H9 (cell line): ENCODE data around the gene POLE3. TPM values are rescaled to one million over a fixed set of nuclear protein-coding genes. Genes with fewer than 3 reads are reported as not detected.

ENCODE experiments used
- DNase-seq: peaks from one replicate; pipeline ENCODE4 v3.0.0-alpha.2; 2017
- H2AFZ ChIP-seq: one replicate; pipeline ENCODE4 v1.6.1; 2013; ENCODE audit warnings: mild to moderate bottlenecking, low read length, control low read depth, moderate library complexity
- H2AK5ac ChIP-seq: 2 replicates; pipeline ENCODE4 v1.6.1; 2013; ENCODE audit warnings: low read length, control low read depth, mixed read lengths; ENCODE audit not compliant: insufficient read length
- H2BK120ac ChIP-seq: one replicate; pipeline ENCODE4 v1.6.1; 2013; ENCODE audit warnings: low read depth, mild to moderate bottlenecking, low read length, control low read depth, inconsistent platforms; ENCODE audit not compliant: poor library complexity, severe bottlenecking
- H2BK12ac ChIP-seq: 2 replicates; pipeline ENCODE4 v1.6.1; 2013; ENCODE audit warnings: low read length, control low read depth, mixed read lengths, low read depth; ENCODE audit not compliant: insufficient read length
- H2BK15ac ChIP-seq: 2 replicates; pipeline ENCODE4 v1.6.1; 2013; ENCODE audit warnings: low read depth, low read length, control low read depth
- H2BK20ac ChIP-seq: one replicate; pipeline ENCODE4 v1.6.1; 2013; ENCODE audit warnings: low read depth, mild to moderate bottlenecking, low read length, control low read depth, inconsistent platforms; ENCODE audit not compliant: poor library complexity, severe bottlenecking
- H2BK5ac ChIP-seq: 2 replicates; pipeline ENCODE4 v1.6.1; 2013; ENCODE audit warnings: low read length, control low read depth, mixed read lengths; ENCODE audit not compliant: insufficient read length
- H3K14ac ChIP-seq: 2 replicates; pipeline ENCODE4 v1.6.1; 2013; ENCODE audit warnings: low read length, control low read depth; ENCODE audit not compliant: insufficient read depth
- H3K18ac ChIP-seq: 2 replicates; pipeline ENCODE4 v1.6.1; 2013; ENCODE audit warnings: low read depth, mild to moderate bottlenecking, mixed read lengths, low read length, control low read depth; ENCODE audit not compliant: insufficient read length
- H3K23ac ChIP-seq: 2 replicates; pipeline ENCODE4 v1.6.1; 2013; ENCODE audit warnings: low read length, control low read depth, mixed read lengths, low read depth; ENCODE audit not compliant: insufficient read length
- H3K23me2 ChIP-seq: 2 replicates; pipeline ENCODE4 v1.6.1; 2013; ENCODE audit warnings: low read depth, mild to moderate bottlenecking, mixed read lengths, low read length, control low read depth; ENCODE audit not compliant: insufficient read length, poor library complexity, severe bottlenecking
- H3K27ac ChIP-seq: 2 replicates; pipeline ENCODE4 v1.5.1; 2013; ENCODE audit warnings: low read length, control low read depth, mixed read lengths, low read depth; ENCODE audit not compliant: insufficient read length
- H3K27me3 ChIP-seq: 2 replicates; pipeline ENCODE4 v1.6.1; 2013; ENCODE audit warnings: low read length, control low read depth, inconsistent platforms; ENCODE audit not compliant: insufficient read depth
- H3K4ac ChIP-seq: 2 replicates; pipeline ENCODE4 v1.6.1; 2013; ENCODE audit warnings: low read depth, mild to moderate bottlenecking, control low read depth, inconsistent platforms, low read length, moderate library complexity
- H3K4me1 ChIP-seq: 2 replicates; pipeline ENCODE4 v1.6.1; 2013; ENCODE audit warnings: low read length, control low read depth, inconsistent platforms; ENCODE audit not compliant: insufficient read depth
- H3K4me2 ChIP-seq: 2 replicates; pipeline ENCODE4 v1.6.1; 2013; ENCODE audit warnings: low read length, control low read depth, mixed read lengths; ENCODE audit not compliant: insufficient read length, insufficient read depth
- H3K56ac ChIP-seq: 2 replicates; pipeline ENCODE4 v1.6.1; 2013; ENCODE audit warnings: low read depth, mild to moderate bottlenecking, mixed read lengths, low read length, control low read depth; ENCODE audit not compliant: insufficient read length
- H3K79me1 ChIP-seq: 2 replicates; pipeline ENCODE4 v1.6.1; 2013; ENCODE audit warnings: low read depth, mild to moderate bottlenecking, moderate library complexity, low read length, control low read depth, inconsistent platforms; ENCODE audit not compliant: insufficient read depth, poor library complexity, severe bottlenecking
- H3K79me2 ChIP-seq: 2 replicates; pipeline ENCODE4 v1.6.1; 2013; ENCODE audit warnings: low read length, control low read depth, inconsistent platforms; ENCODE audit not compliant: insufficient read depth
- H3K9ac ChIP-seq: 2 replicates; pipeline ENCODE4 v1.6.1; 2013; ENCODE audit warnings: low read length, control low read depth, mixed read lengths; ENCODE audit not compliant: insufficient read length; ENCODE audit errors: extremely low read depth
- H3K9me3 ChIP-seq: one replicate; pipeline ENCODE4 v1.6.1; 2013; ENCODE audit warnings: low read depth, low read length, inconsistent platforms; ENCODE audit not compliant: control insufficient read depth
- H3T11ph ChIP-seq: one replicate; pipeline ENCODE4 v1.6.1; 2013; ENCODE audit warnings: mild to moderate bottlenecking, low read length, control low read depth, inconsistent platforms
- H4K20me1 ChIP-seq: one replicate; pipeline ENCODE4 v1.6.1; 2013; ENCODE audit not compliant: control insufficient read depth, insufficient read length, insufficient read depth
- H4K5ac ChIP-seq: 2 replicates; pipeline ENCODE4 v1.6.1; 2013; ENCODE audit warnings: low read depth, mild to moderate bottlenecking, mixed read lengths, low read length, control low read depth; ENCODE audit not compliant: insufficient read length
- H4K8ac ChIP-seq: replicated peaks from 2 replicates; pipeline ENCODE4 v1.6.1; 2013; ENCODE audit warnings: low read length, control low read depth, mixed read lengths, low read depth; ENCODE audit not compliant: insufficient read length
- H4K91ac ChIP-seq: 2 replicates; pipeline ENCODE4 v1.6.1; 2013; ENCODE audit warnings: low read depth, mild to moderate bottlenecking, moderate library complexity, mixed read lengths, low read length, control low read depth; ENCODE audit not compliant: insufficient read length
- H3K27ac Mint-ChIP-seq, 3 experiments: 2 replicates in 2 of 3; 3 replicates in 1 of 3; pipeline ENCODE4 v1.8.0; 2020 to 2021; ENCODE audit warnings: mixed read lengths in 3 of 3, mild to moderate bottlenecking in 1 of 3, moderate library complexity in 1 of 3
- H3K27me3 Mint-ChIP-seq: 2 replicates; pipeline ENCODE4 v1.8.0; 2021; ENCODE audit warnings: low read depth, mild to moderate bottlenecking, moderate library complexity, mixed read lengths
- H3K36me3 Mint-ChIP-seq, 3 experiments: 2 replicates in 2 of 3; 3 replicates in 1 of 3; pipeline ENCODE4 v1.8.0; 2020 to 2021; ENCODE audit warnings: low read depth in 3 of 3, mixed read lengths in 3 of 3; ENCODE audit not compliant: insufficient read depth in 1 of 3
- H3K4me1 Mint-ChIP-seq, 2 experiments: 2 replicates each; pipeline ENCODE4 v1.8.0; 2020; ENCODE audit warnings: mixed read lengths in 2 of 2
- H3K4me3 Mint-ChIP-seq, 2 experiments: 2 replicates in 1 of 2; 3 replicates in 1 of 2; pipeline ENCODE4 v1.8.0; 2020 to 2021; ENCODE audit warnings: mild to moderate bottlenecking in 2 of 2, mixed read lengths in 2 of 2, moderate library complexity in 1 of 2
- H3K9me3 Mint-ChIP-seq, 2 experiments: 2 replicates in 1 of 2; 3 replicates in 1 of 2; pipeline ENCODE4 v1.8.0; 2020; ENCODE audit warnings: mild to moderate bottlenecking in 2 of 2, mixed read lengths in 2 of 2, moderate library complexity in 1 of 2
- WGBS: extraction: QIAGEN DNeasy Blood & Tissue Kit; methylation state at CpG from one replicate; pipeline ENCODE4 v1.1.7; 2013; ENCODE audit warnings: missing lambda C conversion rate, low lambda C conversion rate, mixed read lengths; ENCODE audit not compliant: insufficient read length; ENCODE audit errors: extremely low coverage; 5-methylcytosine and 5-hydroxymethylcytosine counted together
- total RNA-seq: library from RNA; stranded (reverse); gene quantifications from 2 replicates; pipeline ENCODE4 v1.2.1, GENCODE V29; 2021
- TF ChIP-seq, protein P1 (sequence below): fragments of 200-600 bp; sonication (generic); conservative IDR thresholded peaks from 3 replicates; pipeline ENCODE4 v1.8.0; 2021; ENCODE audit warnings: antibody characterized with exemption, mild to moderate bottlenecking

POLE3 gene
- total RNA-seq, 1 experiment from 2014 or later, result 82.4 TPM

DNA sequence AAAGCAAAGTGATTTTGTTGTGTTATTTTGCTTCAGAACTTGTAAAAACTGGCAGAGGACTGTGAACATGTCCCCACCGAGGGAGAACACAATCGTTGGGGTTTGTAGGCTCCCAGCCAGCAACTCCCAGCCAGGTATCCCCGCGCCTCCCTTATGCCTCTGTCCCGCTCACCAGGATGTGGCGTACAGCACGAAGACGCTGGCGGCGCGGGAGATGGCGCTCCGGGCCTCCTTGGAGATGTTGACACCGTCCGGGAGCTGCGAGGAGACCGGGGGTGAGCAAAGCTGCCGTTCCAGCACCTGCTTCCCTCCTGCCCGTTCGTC is 630 bp downstream of the POLE3 start:
- Histone ChIP-seq H3K9ac (peak overlapping the region; percentile 93), H3K4ac (no peak overlapping the region; the same call in 1 of the 2 replicates), H3K56ac (no peak overlapping the region), H3K27ac (peak overlapping the region; percentile 88), H3K14ac (peak overlapping the region; percentile 96), H2BK12ac (no peak overlapping the region), H3T11ph (no peak overlapping the region), H2AFZ (no peak overlapping the region), H3K18ac (peak overlapping the region; percentile 94), H4K5ac (no peak overlapping the region), H4K91ac (no peak overlapping the region), H3K4me2 (peak overlapping the region; percentile 92), H2BK15ac (no peak overlapping the region), H2BK120ac (no peak overlapping the region), H3K79me1 (no peaks in the 10 kb centered on the region), H3K79me2 (peaks cover 4% of the 10 kb centered on the region; the same call in 1 of the 2 replicates), H3K4me1 (no peaks in the 10 kb centered on the region), H3K23ac (no peak overlapping the region), H2BK5ac (peak overlapping the region; percentile 33), H2BK20ac (no peak overlapping the region), H4K20me1 (no peaks in the 10 kb centered on the region), H3K9me3 (no peaks in the 10 kb centered on the region), H4K8ac (no peak overlapping the region), H2AK5ac (no peak overlapping the region), H3K23me2 (peaks cover 11% of the 10 kb centered on the region), H3K27me3 (no peaks in the 10 kb centered on the region)
- no peak for DNase-seq
- TF ChIP-seq, protein P1, sequence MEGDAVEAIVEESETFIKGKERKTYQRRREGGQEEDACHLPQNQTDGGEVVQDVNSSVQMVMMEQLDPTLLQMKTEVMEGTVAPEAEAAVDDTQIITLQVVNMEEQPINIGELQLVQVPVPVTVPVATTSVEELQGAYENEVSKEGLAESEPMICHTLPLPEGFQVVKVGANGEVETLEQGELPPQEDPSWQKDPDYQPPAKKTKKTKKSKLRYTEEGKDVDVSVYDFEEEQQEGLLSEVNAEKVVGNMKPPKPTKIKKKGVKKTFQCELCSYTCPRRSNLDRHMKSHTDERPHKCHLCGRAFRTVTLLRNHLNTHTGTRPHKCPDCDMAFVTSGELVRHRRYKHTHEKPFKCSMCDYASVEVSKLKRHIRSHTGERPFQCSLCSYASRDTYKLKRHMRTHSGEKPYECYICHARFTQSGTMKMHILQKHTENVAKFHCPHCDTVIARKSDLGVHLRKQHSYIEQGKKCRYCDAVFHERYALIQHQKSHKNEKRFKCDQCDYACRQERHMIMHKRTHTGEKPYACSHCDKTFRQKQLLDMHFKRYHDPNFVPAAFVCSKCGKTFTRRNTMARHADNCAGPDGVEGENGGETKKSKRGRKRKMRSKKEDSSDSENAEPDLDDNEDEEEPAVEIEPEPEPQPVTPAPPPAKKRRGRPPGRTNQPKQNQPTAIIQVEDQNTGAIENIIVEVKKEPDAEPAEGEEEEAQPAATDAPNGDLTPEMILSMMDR, result no peak
- Mint-ChIP-seq H3K27me3 (no peaks in the 10 kb centered on the region), H3K4me1 (peaks cover 9 to 18% of the 10 kb centered on the region in 2 experiments), H3K36me3 (peaks cover 13 to 36% (median 30%) of the 10 kb centered on the region in 3 experiments; a peak in 6 of 7 replicates), H3K9me3 (no peaks in the 10 kb centered on the region), H3K4me3 (peak overlapping the region; percentile 98 to 99), H3K27ac (peak overlapping the region; percentile 97 to 100 (median 100))
- WGBS, result no CpG with 5 or more reads among the region's 20 CpGs
